Stimulated activated effector memory CD8-positive, alpha-beta T cell treated with anti-CD3 and anti-CD28 coated beads, Interleukin-12 subunit alpha, Interleukin-12 subunit beta, amount 100 ng/mL, for 72 hours (primary cell): ENCODE data around the gene UBE3C.
"Not testable (repeated sequence)": the region's sequence is repeated elsewhere in the genome, so short reads cannot be mapped to it uniquely, and the experiment has no call there.

ENCODE experiments used
- ATAC-seq: fragments of 150-1000 bp; cut with Tn5 transposase; 2 replicates; pipeline ENCODE4 v1.10.0; 2021
- DNase-seq, 2 donors: peaks; one replicate each; pipeline ENCODE4 v3.0.0; 2021 to 2022; ENCODE audit warnings: low spot score in 2 of 2
- H3K27ac Mint-ChIP-seq: one replicate; pipeline ENCODE4 v1.8.0; 2022; ENCODE audit warnings: mild to moderate bottlenecking, mixed read lengths
- H3K36me3 Mint-ChIP-seq: one replicate; pipeline ENCODE4 v1.8.0; 2022; ENCODE audit warnings: mild to moderate bottlenecking, mixed read lengths
- H3K4me1 Mint-ChIP-seq: one replicate; pipeline ENCODE4 v1.8.0; 2022; ENCODE audit warnings: mixed read lengths
- H3K4me3 Mint-ChIP-seq: one replicate; pipeline ENCODE4 v1.8.0; 2022; ENCODE audit warnings: mild to moderate bottlenecking, mixed read lengths
- H3K9me3 Mint-ChIP-seq: one replicate; pipeline ENCODE4 v1.8.0; 2022; ENCODE audit warnings: mixed read lengths

The UBE3C gene

DNA sequence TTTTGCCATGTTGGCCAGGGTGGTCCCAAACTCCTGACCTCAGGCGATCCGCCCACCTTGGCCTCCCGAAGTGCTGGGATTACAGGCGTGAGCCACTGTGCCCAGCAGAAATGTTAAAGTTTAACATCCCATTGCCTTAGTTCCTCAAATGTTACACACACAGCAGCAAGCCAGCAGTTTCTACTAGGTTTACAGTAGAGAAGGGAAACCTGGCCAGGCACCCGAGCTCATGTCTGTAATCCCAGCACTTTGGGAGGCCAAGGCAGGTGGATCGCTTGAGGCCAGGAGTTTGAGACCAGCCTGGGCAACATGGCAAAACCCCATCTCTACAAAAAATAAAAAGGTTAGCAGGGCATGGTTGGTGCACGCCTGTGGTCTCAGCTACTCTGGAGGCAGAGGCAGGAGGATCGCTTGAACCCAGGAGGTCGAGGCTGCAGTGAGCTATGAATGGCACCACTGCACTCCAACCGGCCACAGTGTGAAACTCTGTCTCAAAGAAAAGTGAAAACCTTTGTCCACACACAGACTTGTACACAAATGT, 135.4 kb downstream of the UBE3C start:
- H3K9me3 Mint-ChIP-seq, DNase-seq, ATAC-seq, H3K4me3 Mint-ChIP-seq: not testable (repeated sequence)
- Mint-ChIP-seq H3K36me3 (peaks cover 17% of the 10 kb centered on the region), H3K27ac (peak overlapping the region; percentile 17), H3K4me1 (peaks cover 52% of the 10 kb centered on the region)

GRCh38 chr7:157274991-157275427, 136.3 kb downstream of the UBE3C start:
- H3K4me3 Mint-ChIP-seq = no peak overlapping the region
- ATAC-seq = no peak

GRCh38 chr7:157276091-157276561, 137.4 kb downstream of the UBE3C start:
- ATAC-seq (no peak), DNase-seq (no peak)
- Mint-ChIP-seq H3K27ac (peak overlapping the region; percentile 85), H3K4me1 (peaks cover 41% of the 10 kb centered on the region), H3K4me3 (peak overlapping the region; percentile 13), H3K9me3 (no peaks in the 10 kb centered on the region), H3K36me3 (peaks cover 1% of the 10 kb centered on the region)

More at GRCh38 chr7:157274991-157275427, 136.3 kb downstream of the UBE3C start:
- DNase-seq = no peak
- Mint-ChIP-seq H3K4me1 (peaks cover 44% of the 10 kb centered on the region), H3K36me3 (peaks cover 10% of the 10 kb centered on the region), H3K9me3 (no peaks in the 10 kb centered on the region), H3K27ac (peak overlapping the region; percentile 17)

- H3K4me3 Mint-ChIP-seq = peak overlapping the region; percentile 13
- H3K9me3 Mint-ChIP-seq = no peaks in the 10 kb centered on the region
- H3K27ac Mint-ChIP-seq = peak overlapping the region; percentile 85
- H3K36me3 Mint-ChIP-seq = no peaks in the 10 kb centered on the region
- ATAC-seq (peak; percentile 77), DNase-seq (peak in 1 of 2 donors; percentile 59)
- peaks cover 32% of the 10 kb centered on the region for H3K4me1 Mint-ChIP-seq
Measured at GRCh38 chr7:157276731-157277562, 138.2 kb downstream of the UBE3C start.

DNA sequence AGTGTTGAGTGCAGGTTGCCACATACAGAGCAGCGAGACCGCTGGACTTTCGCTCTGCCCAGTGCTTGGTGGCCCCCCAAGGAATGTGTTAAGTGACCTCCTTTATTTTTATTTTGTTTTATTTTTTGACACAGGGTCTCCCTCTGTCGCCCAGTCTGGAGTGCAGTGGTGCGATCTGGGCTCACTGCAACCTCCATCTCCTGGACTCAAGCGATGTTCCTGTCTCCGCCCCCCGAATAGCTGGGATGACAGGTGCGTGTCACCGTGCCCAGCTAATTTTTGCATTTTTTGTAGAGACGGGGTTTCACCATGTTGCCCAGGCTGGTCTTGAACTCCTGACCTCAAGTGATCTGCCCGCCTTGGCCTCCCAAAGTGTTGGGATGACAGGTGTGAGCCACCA, 138.8 kb downstream of the UBE3C start:
- H3K36me3 Mint-ChIP-seq, ATAC-seq, H3K9me3 Mint-ChIP-seq, DNase-seq: not testable (repeated sequence)
- peaks cover 31% of the 10 kb centered on the region for H3K4me1 Mint-ChIP-seq
- H3K4me3 Mint-ChIP-seq = peak overlapping the region; percentile 13
- H3K27ac Mint-ChIP-seq = peak overlapping the region; percentile 85

GRCh38 chr7:157278167-157278790, 139.6 kb downstream of the UBE3C start:
- Mint-ChIP-seq H3K9me3 (no peaks in the 10 kb centered on the region), H3K27ac (peak overlapping the region; percentile 85), H3K36me3 (no peaks in the 10 kb centered on the region), H3K4me3 (peak overlapping the region; percentile 31), H3K4me1 (peaks cover 27% of the 10 kb centered on the region)
- no peak for DNase-seq
- no peak for ATAC-seq

- Mint-ChIP-seq H3K27ac (peak overlapping the region; percentile 85), H3K9me3 (no peaks in the 10 kb centered on the region), H3K4me1 (peaks cover 23% of the 10 kb centered on the region), H3K4me3 (peak overlapping the region; percentile 31), H3K36me3 (no peaks in the 10 kb centered on the region)
- DNase-seq (no peak), ATAC-seq (no peak)
Measured at GRCh38 chr7:157278791-157279724, 140.3 kb downstream of the UBE3C start.

- no peaks in the 10 kb centered on the region for H3K36me3 Mint-ChIP-seq
- no peaks in the 10 kb centered on the region for H3K9me3 Mint-ChIP-seq
- no peak for ATAC-seq
- DNase-seq = no peak
- H3K4me3 Mint-ChIP-seq = no peak overlapping the region
- peaks cover 22% of the 10 kb centered on the region for H3K4me1 Mint-ChIP-seq
- H3K27ac Mint-ChIP-seq = no peak overlapping the region
Measured at GRCh38 chr7:157279741-157280215, 141.1 kb downstream of the UBE3C start.

DNA sequence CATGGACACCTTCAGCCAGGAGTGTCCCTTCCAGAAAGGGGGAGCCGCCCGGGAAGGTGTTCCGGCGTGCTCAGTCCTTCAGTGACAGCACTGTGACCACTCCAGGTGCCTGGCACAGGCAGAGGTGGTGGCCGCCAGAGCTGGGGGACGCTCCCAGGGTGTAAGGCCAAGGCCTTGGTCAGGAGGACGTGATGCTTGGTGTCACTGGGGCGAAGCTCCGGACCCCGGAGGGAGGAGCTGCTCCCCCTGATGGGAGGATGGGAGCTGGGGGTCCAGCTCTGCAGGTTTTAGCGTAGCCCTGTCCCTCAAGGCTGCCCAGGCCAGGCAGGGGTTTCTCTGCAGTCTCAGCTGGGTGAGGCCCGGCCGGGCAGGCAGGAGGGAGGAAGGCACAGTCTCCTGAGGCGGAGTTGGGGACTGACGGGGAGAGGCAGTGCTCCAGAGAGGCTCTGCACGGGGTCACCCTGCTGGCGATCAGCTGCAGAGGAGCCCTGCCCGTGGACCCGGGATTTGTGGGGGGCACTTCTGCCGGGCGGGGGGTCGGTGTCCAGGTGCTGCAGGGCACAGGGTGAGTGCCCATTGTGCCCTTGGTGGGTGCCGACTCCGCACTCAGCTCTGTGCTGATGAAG, 141.6 kb downstream of the UBE3C start:
- Mint-ChIP-seq H3K36me3 (no peaks in the 10 kb centered on the region), H3K4me1 (peaks cover 17% of the 10 kb centered on the region), H3K9me3 (no peaks in the 10 kb centered on the region), H3K4me3 (no peak overlapping the region), H3K27ac (no peak overlapping the region)
- no peak for ATAC-seq
- no peak for DNase-seq

DNA sequence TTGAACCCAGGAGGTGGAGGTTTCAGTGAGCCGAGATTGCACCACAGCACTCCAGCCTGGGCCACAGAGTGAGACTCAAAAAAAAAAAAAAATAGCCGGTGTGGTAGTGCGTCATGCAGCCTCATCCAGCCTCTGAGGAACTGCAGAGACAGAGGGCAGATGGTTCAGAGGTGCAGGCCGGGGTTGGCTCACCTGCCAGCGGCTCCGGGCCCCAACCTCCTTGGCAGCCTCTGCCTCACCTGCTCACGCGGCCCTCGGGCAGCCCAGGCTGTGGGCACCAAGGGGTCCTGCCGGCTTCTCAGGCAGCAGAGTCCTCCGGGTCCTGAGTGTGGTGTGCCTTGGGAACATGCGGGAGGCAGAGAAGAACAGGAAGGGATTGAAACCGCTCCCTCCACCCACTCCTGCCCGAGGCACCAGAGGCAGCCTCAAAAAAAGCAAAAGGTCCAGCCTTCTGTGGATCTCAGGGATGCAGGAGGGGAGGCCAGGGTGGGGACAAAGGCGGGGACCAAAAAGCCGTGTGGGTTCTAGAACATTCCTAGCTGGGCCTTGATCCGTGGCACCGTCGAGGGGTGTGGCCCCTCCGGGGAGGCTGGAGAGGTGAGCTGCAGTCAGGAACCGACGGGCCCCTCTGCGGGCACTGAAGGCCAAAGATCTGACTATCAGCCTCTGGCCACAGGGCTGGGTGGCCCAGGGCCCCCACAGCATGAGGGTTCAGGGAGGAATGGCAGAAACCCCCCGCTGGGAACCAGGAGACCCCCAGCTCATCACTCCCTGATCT, 142.7 kb downstream of the UBE3C start:
- Mint-ChIP-seq H3K4me1 (peaks cover 15% of the 10 kb centered on the region), H3K4me3 (no peak overlapping the region), H3K27ac (no peak overlapping the region), H3K9me3 (no peaks in the 10 kb centered on the region), H3K36me3 (no peaks in the 10 kb centered on the region)
- ATAC-seq (no peak), DNase-seq (no peak)

DNA sequence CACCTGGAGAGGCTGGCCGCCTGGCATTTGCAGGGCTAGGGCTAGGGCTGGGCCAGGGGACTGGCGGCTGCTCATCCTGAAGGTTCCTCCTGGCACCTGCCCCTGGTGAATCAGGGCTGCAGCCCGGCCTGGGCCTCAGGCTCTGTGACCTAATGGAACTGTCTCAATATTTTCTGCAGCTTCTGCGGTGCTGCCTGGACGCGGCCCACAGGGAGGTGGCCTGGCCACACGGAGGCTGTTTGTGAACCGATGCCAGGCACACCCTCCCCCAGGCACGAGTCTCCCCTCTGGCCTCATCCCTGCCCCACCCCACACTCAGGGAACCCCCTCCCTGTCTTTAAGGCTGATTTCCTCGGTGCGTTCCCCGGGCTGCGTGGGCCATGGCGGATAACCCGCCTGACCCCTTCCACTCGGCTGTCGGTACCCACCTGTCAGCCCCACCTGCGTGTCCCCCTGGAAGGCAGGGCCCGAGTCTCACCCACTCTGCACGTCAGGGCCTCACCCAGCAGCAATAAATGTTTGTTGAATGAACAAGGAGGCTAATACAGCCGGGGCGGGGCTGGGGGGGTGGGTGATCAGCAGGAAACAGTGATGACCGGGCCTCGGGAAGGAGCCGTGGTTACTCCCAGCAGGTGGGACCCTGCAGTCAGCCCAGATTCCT, 143.5 kb downstream of the UBE3C start:
- Mint-ChIP-seq H3K27ac (no peak overlapping the region), H3K9me3 (no peaks in the 10 kb centered on the region), H3K4me1 (peaks cover 6% of the 10 kb centered on the region), H3K36me3 (no peaks in the 10 kb centered on the region), H3K4me3 (no peak overlapping the region)
- DNase-seq (no peak), ATAC-seq (no peak)

- Mint-ChIP-seq H3K4me1 (no peaks in the 10 kb centered on the region), H3K9me3 (no peaks in the 10 kb centered on the region), H3K36me3 (peaks cover 6% of the 10 kb centered on the region), H3K4me3 (no peak overlapping the region), H3K27ac (no peak overlapping the region)
- ATAC-seq = no peak
- DNase-seq = no peak
Measured at GRCh38 chr7:157284229-157285014, 145.7 kb downstream of the UBE3C start.
